ENCODE results near the gene GK. TPM values are rescaled to one million over a fixed set of nuclear protein-coding genes. Genes with fewer than 3 reads are reported as not detected.
"Not testable (repeated sequence)": the region's sequence is repeated elsewhere in the genome, so short reads cannot be mapped to it uniquely, and the experiment has no call there.

The GK gene
- polyA plus RNA-seq, 1 experiment = 5.6 TPM

DNA sequence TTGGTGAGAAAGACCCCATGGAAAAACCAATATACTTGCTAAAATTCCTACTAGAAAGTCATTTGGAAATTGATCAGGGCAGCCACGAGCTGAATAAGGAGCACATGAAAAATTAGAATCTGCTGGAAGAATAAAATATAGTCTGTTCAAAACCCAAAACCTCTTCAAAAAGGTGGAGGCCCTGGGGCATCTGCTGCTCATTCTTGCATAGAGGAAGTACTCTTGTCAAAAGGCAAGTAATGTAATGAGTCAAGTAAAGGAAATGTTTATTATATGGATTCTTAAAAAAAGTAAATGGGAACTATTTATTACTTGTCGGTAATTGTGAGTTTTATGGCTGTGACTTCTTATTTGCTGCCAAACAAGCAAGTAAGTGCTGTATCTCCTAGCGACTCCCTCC is 109.5 kb downstream of the GK start:
- DNase-seq (ENCODE audit: low read depth) = no peak
- ChIA-PET POLR2A (no interaction called here), CTCF (no interaction called here)
- TF ChIP-seq, protein P1, sequence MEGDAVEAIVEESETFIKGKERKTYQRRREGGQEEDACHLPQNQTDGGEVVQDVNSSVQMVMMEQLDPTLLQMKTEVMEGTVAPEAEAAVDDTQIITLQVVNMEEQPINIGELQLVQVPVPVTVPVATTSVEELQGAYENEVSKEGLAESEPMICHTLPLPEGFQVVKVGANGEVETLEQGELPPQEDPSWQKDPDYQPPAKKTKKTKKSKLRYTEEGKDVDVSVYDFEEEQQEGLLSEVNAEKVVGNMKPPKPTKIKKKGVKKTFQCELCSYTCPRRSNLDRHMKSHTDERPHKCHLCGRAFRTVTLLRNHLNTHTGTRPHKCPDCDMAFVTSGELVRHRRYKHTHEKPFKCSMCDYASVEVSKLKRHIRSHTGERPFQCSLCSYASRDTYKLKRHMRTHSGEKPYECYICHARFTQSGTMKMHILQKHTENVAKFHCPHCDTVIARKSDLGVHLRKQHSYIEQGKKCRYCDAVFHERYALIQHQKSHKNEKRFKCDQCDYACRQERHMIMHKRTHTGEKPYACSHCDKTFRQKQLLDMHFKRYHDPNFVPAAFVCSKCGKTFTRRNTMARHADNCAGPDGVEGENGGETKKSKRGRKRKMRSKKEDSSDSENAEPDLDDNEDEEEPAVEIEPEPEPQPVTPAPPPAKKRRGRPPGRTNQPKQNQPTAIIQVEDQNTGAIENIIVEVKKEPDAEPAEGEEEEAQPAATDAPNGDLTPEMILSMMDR (IDR thresholded peaks at IDR 0.05; ENCODE audit: insufficient read depth, low read depth, low read length) = no peak
- no peak overlapping the region for H3K4me3 ChIP-seq (ENCODE audit: low read depth, low read length)
- no peaks in the 10 kb centered on the region for H3K27me3 ChIP-seq (ENCODE audit: control insufficient read depth, insufficient read depth, low read length)
- no peaks in the 10 kb centered on the region for H3K36me3 ChIP-seq (ENCODE audit: control insufficient read depth, insufficient read depth, low read length)

DNA sequence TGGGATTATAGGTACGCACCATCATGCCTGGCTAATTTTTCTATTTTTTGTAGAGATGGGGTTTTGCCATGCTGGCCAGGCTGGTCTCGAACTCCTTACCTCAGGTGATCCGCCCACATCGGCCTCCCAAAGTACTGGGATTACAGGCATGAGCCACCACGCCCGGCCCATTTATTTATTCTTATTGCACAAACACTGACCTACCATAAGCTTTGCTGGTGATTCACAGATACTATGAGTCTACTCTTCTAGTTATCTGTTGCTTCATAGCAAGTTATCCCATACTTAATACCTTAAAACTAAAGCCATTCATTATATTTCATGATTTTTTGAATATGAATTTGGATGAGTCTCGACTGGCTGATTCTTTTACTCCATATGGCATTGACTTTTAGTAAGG is 120.5 kb downstream of the GK start:
- POLR2A ChIA-PET; DNase-seq (ENCODE audit: low read depth); H3K27me3 ChIP-seq (ENCODE audit: control insufficient read depth, insufficient read depth, low read length); CTCF ChIA-PET; H3K36me3 ChIP-seq (ENCODE audit: control insufficient read depth, insufficient read depth, low read length); H3K4me3 ChIP-seq (ENCODE audit: low read depth, low read length): not testable (repeated sequence)

DNA sequence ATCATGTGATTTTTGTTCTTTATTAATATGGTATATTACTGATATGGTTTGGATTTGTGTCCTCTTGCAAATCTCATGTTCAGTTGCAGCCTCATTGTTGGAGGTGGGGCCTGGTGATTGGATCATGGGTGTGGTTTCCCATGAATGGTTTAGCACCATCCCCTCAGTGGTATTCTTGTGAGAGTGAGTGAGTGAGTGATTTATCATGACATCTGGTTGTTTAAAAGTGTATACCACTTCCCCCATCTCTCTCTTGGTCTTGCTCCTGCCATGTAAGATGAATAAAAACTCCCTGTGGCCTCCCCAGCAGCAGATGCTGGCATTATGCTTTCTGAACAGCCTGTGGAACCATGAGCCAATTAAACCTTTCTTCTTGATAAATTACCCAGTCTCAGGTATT is 124.4 kb downstream of the GK start:
- ChIA-PET CTCF (no interaction called here), POLR2A (no interaction called here)
- no peak for DNase-seq (ENCODE audit: low read depth)
- no peaks in the 10 kb centered on the region for H3K36me3 ChIP-seq (ENCODE audit: control insufficient read depth, insufficient read depth, low read length)
- TF ChIP-seq, protein P1 (IDR thresholded peaks at IDR 0.05; ENCODE audit: insufficient read depth, low read depth, low read length) = no peak
- no peaks in the 10 kb centered on the region for H3K27me3 ChIP-seq (ENCODE audit: control insufficient read depth, insufficient read depth, low read length)
- no peak overlapping the region for H3K4me3 ChIP-seq (ENCODE audit: low read depth, low read length)

DNA sequence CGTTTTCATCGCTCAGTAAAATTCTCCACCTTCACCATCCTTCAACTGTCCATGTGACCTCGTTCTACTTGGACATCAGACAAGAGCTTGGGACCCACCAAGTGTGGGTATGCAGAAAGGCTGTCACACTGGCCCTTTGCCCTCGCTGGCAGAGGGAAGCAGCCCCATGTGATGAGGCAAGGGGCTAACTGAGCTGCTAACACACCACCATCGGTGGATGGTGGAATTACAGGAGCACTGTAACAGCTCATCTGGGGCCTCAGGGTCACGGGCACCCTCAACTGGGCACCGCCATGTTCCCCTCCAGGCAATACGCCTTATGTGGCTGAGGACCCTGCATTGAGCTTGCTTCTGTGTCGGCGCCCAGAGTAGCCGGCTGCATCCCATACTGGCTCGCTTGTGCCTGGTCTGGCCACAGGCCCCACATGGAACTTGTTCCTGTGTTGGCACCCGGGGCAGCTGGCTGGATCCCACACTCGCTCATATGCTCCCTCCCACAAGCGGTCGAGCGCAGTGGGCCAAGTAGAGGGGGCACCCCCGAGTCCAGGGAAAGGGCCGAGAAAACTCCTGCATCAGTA is 126.3 kb downstream of the GK start:
- H3K4me3 ChIP-seq (ENCODE audit: low read depth, low read length) = no peak overlapping the region
- CTCF ChIA-PET = interaction anchor here (0.7 kb wide), 1 partner anchor 39 kb away, joined by 3 read pairs; no protein-coding TSS in a partner anchor
- no peaks in the 10 kb centered on the region for H3K27me3 ChIP-seq (ENCODE audit: control insufficient read depth, insufficient read depth, low read length)
- DNase-seq (ENCODE audit: low read depth) = no peak
- POLR2A ChIA-PET = no interaction called here
- TF ChIP-seq, protein P1 (IDR thresholded peaks at IDR 0.05; ENCODE audit: insufficient read depth, low read depth, low read length) = no peak
- H3K36me3 ChIP-seq (ENCODE audit: control insufficient read depth, insufficient read depth, low read length) = no peaks in the 10 kb centered on the region

Small RNAs within 50 kb of the gene (small RNA-seq; reads per million reads assigned to genes)
- gene CKS1BP6 (ENCODE audit: insufficient read length, low read depth, low replicate concordance) = not detected

Other genes starting within 250 kb of the GK start
- not detected in 2 replicates for gene TASL, start 75.7 kb upstream of the GK start, polyA plus RNA-seq (2011; rRNA removed)
- 8.6 and 13.5 TPM in 2 replicates for gene TAB3, start 235.8 kb downstream of the GK start, polyA plus RNA-seq (2011; rRNA removed)

Measured in BJ (cell line).